Measurements from ENCODE around the gene CD84.
"Not testable (repeated sequence)": the region's sequence is repeated elsewhere in the genome, so short reads cannot be mapped to it uniquely, and the experiment has no call there.

The CD84 gene

GRCh38 chr1:160608514-160608913 lies 29.2 kb upstream of the CD84 start:
- DNase-seq, result no peak

DNA sequence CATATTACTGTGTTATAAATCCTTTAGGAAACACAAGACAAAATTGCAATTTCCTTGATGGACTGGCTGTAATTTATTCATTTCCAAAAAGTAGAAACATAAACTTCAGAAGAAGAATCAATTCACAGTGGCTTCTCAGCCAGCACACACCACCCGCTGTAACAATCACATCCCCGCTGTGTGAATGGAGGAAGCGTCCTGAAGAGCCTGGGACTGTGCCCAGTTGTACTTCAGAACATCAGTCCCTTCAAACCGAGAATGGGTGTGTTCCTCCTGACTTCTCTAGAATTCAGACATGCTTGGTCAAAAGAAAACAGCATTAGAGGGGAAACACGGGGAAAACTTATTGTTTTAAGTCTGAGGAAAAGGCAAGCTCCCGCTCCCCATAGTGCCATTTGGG lies 28.8 kb upstream of the CD84 start:
- no peak for DNase-seq

- no peak for DNase-seq
Measured at GRCh38 chr1:160607672-160608032, 28.4 kb upstream of the CD84 start.

DNA sequence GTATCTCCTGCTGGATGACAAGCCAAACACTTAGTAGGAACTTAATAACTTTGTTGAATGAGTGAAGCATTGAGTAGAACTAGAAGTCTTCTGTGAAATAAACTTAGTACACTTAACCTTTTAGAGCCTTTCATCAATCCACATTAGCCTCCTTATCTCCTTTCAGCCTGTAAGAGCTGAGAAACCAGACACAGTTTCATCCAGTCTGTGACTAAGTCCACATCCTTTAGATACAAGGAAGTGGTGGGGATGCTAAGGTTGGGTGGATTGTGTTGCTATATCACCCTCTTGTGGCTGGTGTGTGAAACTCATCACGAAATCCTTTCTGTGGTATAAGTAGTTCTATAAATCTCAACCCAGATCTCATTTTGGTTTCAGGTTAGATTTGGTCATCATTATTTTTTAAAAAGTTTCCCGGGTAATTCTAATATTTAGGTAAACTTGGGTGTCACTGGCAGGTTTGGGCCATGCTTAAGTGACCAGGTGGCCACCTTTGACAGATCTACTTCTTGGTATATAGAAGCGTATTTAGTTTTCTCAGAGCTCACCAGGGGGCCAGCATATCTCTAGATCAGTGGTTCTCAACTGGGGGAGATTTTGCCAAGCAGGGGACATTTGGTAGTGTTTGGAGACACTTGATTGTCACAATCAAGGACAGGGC lies 27.8 kb upstream of the CD84 start:
- peak; percentile 83 for DNase-seq

DNA sequence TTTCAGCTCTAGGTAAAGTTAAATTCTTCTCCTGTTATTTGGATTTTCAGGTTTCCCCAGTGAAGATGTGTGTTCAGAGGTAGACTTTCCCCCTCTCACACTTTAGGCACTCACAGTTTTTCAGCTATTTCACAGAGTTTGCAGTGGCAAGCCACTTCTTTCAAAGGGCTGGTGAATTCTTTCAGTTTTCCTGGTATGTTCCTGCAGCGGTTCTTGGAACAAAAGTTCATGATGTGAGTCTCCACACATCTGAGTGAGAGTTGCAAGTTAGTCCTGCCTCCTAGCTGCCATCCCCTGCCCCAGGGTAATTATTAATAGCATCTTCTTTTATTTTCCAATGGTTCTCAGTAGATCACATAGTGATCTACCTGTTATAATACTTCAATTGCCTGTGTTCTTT lies 27.3 kb upstream of the CD84 start:
- DNase-seq, result no peak

- no peak for DNase-seq
Measured at GRCh38 chr1:160605792-160606479, 26.6 kb upstream of the CD84 start.

DNA sequence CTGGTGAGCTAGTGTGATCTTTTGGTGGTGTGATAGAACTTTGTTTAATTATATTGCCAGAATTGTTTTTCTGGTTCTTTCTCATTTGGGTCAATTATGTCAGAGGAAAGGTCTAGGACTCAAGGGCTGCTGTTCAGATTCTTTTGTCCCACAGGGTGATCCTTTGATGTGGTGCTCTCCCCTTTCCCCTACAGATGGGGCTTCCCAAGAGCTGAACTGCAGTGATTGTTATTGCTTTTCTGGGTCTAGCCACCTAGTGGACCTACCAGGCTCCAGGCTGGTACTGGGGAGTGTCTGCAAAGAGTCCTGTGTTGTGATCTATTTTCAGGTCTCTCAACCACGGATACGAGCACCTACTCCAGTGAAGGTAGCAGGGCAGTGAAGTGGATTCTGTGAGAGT lies 25.9 kb upstream of the CD84 start:
- no peak for DNase-seq

DNA sequence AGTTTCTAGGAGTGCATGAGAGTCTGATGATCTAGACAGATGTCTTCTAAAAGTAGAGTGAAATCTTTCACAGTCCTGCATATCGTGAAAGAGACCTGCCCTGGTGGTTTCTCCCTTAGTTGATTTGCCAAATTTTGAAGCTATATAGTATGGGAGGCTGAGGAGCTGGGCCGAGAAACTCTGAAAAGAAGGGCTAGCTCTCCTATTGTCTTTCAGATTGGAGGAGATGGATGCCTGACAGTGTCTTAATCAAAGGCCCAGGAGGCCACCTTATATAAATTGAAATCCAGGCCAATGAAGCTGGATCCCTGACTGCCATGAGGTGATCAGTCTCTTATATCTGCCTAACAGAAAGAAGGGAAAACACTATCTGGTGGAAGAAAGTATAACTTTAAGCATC lies 18.4 kb upstream of the CD84 start:
- no peak for DNase-seq

GRCh38 chr1:160597051-160597450 lies 17.8 kb upstream of the CD84 start:
- DNase-seq, result no peak

DNA sequence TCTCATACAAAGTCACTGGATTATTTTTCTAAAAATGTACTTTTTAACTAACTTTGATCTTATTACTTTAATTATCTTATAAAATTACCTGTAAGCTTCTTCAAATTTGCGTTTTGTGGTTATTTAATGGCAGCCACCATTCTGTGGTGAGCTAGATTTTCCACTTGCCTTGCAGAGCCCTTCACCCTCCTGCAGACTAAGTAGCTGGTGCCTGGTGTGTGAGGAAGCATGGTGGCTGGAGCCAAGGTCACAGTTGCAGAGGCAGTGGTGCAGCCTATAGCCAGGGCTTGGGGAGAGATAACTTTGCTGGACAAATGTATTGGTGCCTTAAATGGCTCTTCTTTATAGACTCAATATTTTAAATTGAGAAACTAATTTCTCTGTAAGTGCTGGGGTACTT lies 11.2 kb upstream of the CD84 start:
- no peak for DNase-seq

GRCh38 chr1:160588468-160588867 lies 9.2 kb upstream of the CD84 start:
- DNase-seq, result no peak

GRCh38 chr1:160584784-160585183 lies 5.5 kb upstream of the CD84 start:
- DNase-seq, result no peak

- not testable (repeated sequence) for DNase-seq
Measured at GRCh38 chr1:160582976-160583375, 3.7 kb upstream of the CD84 start.

DNA sequence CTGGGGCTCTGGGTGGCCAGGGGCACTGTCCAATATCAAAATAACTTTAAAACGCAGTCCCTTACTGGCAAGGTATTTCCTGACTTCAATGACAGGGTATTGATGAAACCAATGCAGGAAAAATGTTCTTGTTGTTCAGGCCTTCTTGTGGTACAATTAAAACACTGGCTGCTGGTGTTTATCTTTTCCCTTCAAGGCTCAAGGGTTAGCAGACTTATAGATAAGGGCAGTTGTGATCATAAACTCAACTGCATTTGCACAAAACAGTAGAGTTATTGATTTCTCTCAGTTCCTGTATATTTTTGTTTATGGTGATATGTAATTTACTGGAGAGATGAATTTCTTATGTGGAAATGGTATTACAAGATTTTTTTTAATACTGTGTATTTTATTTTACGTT lies 2.7 kb upstream of the CD84 start:
- DNase-seq, result no peak

DNA sequence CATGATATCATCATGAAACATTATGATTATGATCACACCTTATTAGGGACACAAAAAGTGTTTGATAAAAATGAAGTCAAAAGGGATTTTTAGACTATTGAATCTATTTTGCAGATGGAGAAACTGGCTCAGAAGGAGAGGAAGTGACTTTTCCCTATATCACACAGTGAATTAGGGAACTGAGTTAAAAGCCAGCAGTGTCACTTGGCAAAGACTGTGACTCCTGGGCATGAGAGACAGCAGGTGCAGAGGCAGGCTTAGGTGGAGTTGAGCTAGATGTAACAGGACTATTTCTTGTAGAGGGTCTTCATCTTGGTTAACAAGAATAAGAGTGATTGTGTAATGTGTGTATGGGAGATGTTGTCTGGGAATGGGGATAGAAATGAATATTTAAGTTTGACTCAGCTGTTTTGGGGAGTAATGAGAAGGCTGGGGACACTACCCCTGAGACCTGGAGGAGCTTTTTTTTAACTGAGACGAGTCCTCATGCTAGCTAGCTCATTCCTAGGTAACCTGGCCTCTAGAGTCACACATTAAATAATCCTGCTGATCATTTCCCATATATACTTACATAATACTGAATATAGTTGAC lies 1.0 kb upstream of the CD84 start:
- peak; percentile 70 for DNase-seq

DNA sequence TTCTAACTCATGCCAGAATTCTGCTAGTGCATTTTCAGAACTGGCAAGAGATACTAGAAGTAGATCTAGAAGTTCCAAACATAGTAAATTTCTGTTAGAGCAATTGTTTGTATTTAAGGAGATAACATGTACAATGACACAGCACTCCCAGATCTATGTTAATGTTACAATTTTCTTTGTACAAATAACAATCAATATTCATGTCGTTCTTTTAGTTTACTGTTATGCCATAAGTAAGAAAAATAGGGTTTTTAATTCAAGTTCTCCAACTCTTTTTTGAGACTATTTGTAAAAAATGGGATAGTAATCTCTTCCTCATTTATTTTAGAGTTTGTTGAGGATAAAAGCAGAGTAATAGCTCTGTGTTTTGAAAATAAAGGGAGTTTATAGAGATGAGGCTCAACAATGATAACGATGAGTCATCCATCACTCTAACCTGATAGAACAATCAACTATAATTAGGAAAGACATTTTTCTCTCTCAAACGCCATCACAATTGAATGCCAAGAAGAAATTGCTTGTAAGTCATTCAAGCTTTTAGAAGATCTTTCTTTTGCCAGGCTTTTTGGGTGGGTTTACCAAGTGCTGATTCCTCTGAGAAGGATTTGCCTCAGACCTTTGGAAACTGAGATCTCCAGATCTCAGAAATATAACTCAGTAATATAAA lies 638 bp downstream of the CD84 start:
- DNase-seq, result no peak

- DNase-seq, result no peak
Measured at GRCh38 chr1:160578175-160578524, 1.1 kb downstream of the CD84 start.

- no peak for DNase-seq
Measured at GRCh38 chr1:160577671-160578070, 1.6 kb downstream of the CD84 start.

GRCh38 chr1:160576884-160577283 lies 2.4 kb downstream of the CD84 start:
- no peak for DNase-seq

DNA sequence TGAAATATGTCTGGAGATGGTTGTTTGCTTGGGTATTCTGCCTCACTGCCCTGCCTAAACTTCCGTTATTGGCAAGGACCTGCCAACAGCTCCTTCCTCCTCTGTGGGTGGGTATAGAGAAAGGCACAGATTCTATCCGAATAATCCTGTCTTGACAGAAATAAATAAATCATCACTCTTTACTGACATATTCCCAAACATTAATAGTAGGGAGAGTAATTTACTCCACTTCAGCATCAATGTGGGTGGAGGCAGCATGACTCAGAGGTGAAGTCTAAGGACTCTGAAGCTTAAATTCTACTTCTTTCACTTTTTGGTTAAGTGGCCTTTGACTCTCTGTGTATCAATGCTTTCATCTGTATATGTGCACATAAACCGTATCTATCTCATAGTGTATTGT lies 2.9 kb downstream of the CD84 start:
- DNase-seq, result no peak

GRCh38 chr1:160575112-160575664 lies 4.1 kb downstream of the CD84 start:
- peak; percentile 73 for DNase-seq

DNA sequence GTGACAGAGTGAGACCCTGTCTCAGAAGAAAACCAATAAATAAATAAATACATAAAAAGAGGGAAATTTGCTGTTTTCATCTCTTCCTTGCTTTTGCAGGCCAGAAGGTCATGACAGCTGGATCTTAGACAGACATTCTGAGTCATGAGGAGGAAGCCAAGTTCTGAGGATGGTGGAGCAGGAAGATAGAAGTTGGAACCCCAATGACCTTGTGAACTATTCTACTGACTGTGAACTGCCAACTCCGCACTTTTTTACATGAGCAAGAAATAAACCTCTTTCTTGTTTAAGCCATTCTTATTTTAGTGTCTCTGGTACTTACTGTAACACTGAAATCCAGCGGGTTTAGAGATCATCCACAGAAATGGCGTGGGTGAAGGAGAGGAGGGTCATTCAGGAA lies 8.5 kb downstream of the CD84 start:
- peak; percentile 45 for DNase-seq

DNA sequence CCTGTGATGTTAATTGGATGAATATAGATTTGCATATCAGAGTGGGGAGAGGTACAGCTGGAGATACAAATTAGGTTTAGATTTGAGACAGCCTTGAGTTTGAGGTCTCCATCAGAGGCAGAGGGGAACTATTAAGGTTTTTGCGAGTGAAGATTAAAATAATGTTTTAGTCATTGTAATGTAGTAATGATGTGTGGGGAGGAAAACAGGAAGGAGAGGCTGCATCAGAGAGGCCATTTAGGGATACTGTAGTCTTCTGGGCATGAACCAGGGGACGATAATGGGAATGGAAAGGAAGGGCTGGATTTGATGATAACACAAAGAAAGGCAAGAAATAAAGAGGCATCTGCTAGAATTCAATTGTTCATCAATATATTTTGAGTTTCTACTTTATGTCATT lies 9.5 kb downstream of the CD84 start:
- no peak for DNase-seq

All from MV-4-11 (cell line).